Parathyroid adenoma (tissue), 2 donors: ENCODE results near the gene SPNS2.
A peak's percentile ranks its signal among the peaks of the same experiment; 100 is the strongest.

ENCODE experiments used
- H2AFZ ChIP-seq: fragments of 300-600 bp; sonication (generic); one replicate; pipeline ENCODE4 v1.7.0; 2017; ENCODE audit warnings: antibody characterized with exemption, mild to moderate bottlenecking
- H3K27ac ChIP-seq: fragments of 300-600 bp; sonication (generic); one replicate; pipeline ENCODE4 v1.7.0; 2017
- H3K27me3 ChIP-seq: fragments of 300-600 bp; sonication (generic); one replicate; pipeline ENCODE4 v1.7.0; 2017; ENCODE audit warnings: low read length; ENCODE audit not compliant: control insufficient read depth, insufficient read depth
- H3K36me3 ChIP-seq: fragments of 300-600 bp; sonication (generic); one replicate; pipeline ENCODE4 v1.7.0; 2017; ENCODE audit warnings: low read length; ENCODE audit not compliant: control insufficient read depth, insufficient read depth
- H3K4me1 ChIP-seq: fragments of 300-600 bp; sonication (generic); one replicate; pipeline ENCODE4 v1.7.0; 2017; ENCODE audit warnings: control low read depth
- H3K4me2 ChIP-seq: fragments of 300-600 bp; sonication (generic); one replicate; pipeline ENCODE4 v1.7.0; 2017; ENCODE audit warnings: low read length
- H3K4me3 ChIP-seq: fragments of 300-600 bp; sonication (generic); one replicate; pipeline ENCODE4 v1.7.0; 2017; ENCODE audit warnings: low read depth, low read length
- H3K79me2 ChIP-seq: fragments of 300-600 bp; sonication (generic); one replicate; pipeline ENCODE4 v1.7.0; 2017; ENCODE audit warnings: control low read depth
- H3K9ac ChIP-seq: fragments of 300-600 bp; sonication (generic); one replicate; pipeline ENCODE4 v1.7.0; 2017; ENCODE audit warnings: mild to moderate bottlenecking
- H3K9me3 ChIP-seq: fragments of 300-600 bp; sonication (generic); one replicate; pipeline ENCODE4 v1.7.0; 2017; ENCODE audit warnings: low read length; ENCODE audit not compliant: control insufficient read depth
- TF ChIP-seq, protein P1 (sequence below): fragments of 300-600 bp; sonication (generic); IDR thresholded peaks from one replicate; pipeline ENCODE4 v1.7.0; 2017; ENCODE audit warnings: antibody characterized with exemption, mild to moderate bottlenecking
- donor health status: primary hyperparathyroidism.

SPNS2 gene, protein sequence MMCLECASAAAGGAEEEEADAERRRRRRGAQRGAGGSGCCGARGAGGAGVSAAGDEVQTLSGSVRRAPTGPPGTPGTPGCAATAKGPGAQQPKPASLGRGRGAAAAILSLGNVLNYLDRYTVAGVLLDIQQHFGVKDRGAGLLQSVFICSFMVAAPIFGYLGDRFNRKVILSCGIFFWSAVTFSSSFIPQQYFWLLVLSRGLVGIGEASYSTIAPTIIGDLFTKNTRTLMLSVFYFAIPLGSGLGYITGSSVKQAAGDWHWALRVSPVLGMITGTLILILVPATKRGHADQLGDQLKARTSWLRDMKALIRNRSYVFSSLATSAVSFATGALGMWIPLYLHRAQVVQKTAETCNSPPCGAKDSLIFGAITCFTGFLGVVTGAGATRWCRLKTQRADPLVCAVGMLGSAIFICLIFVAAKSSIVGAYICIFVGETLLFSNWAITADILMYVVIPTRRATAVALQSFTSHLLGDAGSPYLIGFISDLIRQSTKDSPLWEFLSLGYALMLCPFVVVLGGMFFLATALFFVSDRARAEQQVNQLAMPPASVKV

GRCh38 chr17:4498461-4499397, at the start of gene SPNS2:
SPNS2 (plus strand) TSS chr17:4498881; CDS start chr17:4499048, 167 bp downstream.
- Histone ChIP-seq H3K36me3 (no peaks in the 10 kb centered on the region), H3K27me3 (no peaks in the 10 kb centered on the region), H3K4me1 (no peaks in the 10 kb centered on the region), H3K4me2 (peak within 1 kb of the TSS; percentile 76), H3K9ac (no peak within 1 kb of the TSS), H3K9me3 (no peaks in the 10 kb centered on the region), H3K27ac (no peak within 1 kb of the TSS), H3K79me2 (no peaks in the 10 kb centered on the region), H3K4me3 (no peak within 1 kb of the TSS), H2AFZ (peak within 1 kb of the TSS; percentile 76)
- TF ChIP-seq, protein P1, sequence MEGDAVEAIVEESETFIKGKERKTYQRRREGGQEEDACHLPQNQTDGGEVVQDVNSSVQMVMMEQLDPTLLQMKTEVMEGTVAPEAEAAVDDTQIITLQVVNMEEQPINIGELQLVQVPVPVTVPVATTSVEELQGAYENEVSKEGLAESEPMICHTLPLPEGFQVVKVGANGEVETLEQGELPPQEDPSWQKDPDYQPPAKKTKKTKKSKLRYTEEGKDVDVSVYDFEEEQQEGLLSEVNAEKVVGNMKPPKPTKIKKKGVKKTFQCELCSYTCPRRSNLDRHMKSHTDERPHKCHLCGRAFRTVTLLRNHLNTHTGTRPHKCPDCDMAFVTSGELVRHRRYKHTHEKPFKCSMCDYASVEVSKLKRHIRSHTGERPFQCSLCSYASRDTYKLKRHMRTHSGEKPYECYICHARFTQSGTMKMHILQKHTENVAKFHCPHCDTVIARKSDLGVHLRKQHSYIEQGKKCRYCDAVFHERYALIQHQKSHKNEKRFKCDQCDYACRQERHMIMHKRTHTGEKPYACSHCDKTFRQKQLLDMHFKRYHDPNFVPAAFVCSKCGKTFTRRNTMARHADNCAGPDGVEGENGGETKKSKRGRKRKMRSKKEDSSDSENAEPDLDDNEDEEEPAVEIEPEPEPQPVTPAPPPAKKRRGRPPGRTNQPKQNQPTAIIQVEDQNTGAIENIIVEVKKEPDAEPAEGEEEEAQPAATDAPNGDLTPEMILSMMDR: no peak

- no peak overlapping the region for H2AFZ ChIP-seq
- TF ChIP-seq, protein P1: no peak
- no peak overlapping the region for H3K4me2 ChIP-seq
- no peaks in the 10 kb centered on the region for H3K36me3 ChIP-seq
- H3K4me1 ChIP-seq: no peaks in the 10 kb centered on the region
- no peak overlapping the region for H3K27ac ChIP-seq
- H3K79me2 ChIP-seq: no peaks in the 10 kb centered on the region
- no peak overlapping the region for H3K4me3 ChIP-seq
- no peaks in the 10 kb centered on the region for H3K27me3 ChIP-seq
- H3K9me3 ChIP-seq: no peaks in the 10 kb centered on the region
- H3K9ac ChIP-seq: no peak overlapping the region
These were observed 48.9 kb upstream of the SPNS2 start for GRCh38 chr17:4449736-4450135.

DNA sequence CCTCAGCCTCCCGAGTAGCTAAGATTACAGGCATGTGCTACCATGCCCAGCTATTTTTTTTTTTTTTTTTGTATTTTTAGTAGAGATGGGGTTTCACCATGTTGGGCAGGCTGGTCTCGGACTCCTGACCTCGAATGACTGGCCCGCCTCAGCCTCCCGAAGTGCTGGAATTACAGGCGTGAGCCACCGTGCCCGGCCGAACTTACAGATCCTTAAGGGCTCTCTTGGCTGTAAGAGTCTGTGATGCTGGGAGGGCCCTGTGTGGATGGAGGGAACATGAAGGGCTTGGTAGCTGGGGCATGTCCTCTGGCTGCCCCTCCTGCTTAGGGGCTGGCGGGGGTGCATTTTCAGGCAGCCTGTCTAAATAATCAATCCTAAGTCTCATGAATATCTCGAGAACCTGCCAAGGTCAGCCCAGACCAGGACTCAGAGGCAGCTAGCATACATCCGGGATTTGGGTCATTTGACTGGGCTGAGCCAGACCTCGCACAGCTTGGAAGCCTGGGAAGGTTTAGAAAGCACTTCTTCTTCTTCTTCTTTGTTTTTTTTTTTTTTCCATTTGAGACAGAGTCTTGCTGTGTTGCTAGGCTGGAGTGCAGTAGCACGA, 47.9 kb upstream of the SPNS2 start:
- TF ChIP-seq, protein P1: no peak
- Histone ChIP-seq H3K36me3 (no peaks in the 10 kb centered on the region), H3K79me2 (no peaks in the 10 kb centered on the region), H3K27me3 (no peaks in the 10 kb centered on the region), H3K27ac (no peak overlapping the region), H3K4me1 (no peaks in the 10 kb centered on the region), H3K4me3 (no peak overlapping the region), H3K9me3 (no peaks in the 10 kb centered on the region), H2AFZ (no peak overlapping the region), H3K4me2 (no peak overlapping the region), H3K9ac (no peak overlapping the region)

- H3K4me1 ChIP-seq: no peaks in the 10 kb centered on the region
- no peak overlapping the region for H3K4me3 ChIP-seq
- no peaks in the 10 kb centered on the region for H3K9me3 ChIP-seq
- no peak overlapping the region for H3K4me2 ChIP-seq
- H3K27me3 ChIP-seq: no peaks in the 10 kb centered on the region
- TF ChIP-seq, protein P1: no peak
- no peaks in the 10 kb centered on the region for H3K79me2 ChIP-seq
- no peaks in the 10 kb centered on the region for H3K36me3 ChIP-seq
- H2AFZ ChIP-seq: no peak overlapping the region
- H3K9ac ChIP-seq: no peak overlapping the region
- H3K27ac ChIP-seq: no peak overlapping the region
These were observed 44.7 kb upstream of the SPNS2 start for GRCh38 chr17:4453812-4454591.
